Endothelial cell of umbilical vein (primary cell): ENCODE results near the gene CAMK2D. TPM values are rescaled to one million over a fixed set of nuclear protein-coding genes. Genes with fewer than 3 reads are reported as not detected.

Experiments
- BruUV-seq: library from RNA; stranded (reverse); fragments of 400-500 nt; replicated peaks from 2 replicates; lab custom pipeline; 2021; lab: Mats Ljungman, UMichigan
- CTCF ChIA-PET: fragments of 300-600, 350-600 bp; sonication (Branson Sonifier 250); formaldehyde crosslinking; loops from one replicate; lab custom pipeline; 2021; ENCODE audit warnings: antibody characterized with exemption, inconsistent platforms; lab: Charles Lee
- POLR2A ChIA-PET: fragments of 300-600, 350-600 bp; sonication (Branson Sonifier 250); formaldehyde crosslinking; loops from one replicate; lab custom pipeline; 2021; ENCODE audit warnings: antibody characterized with exemption, inconsistent platforms; lab: Charles Lee
- DNase-seq: peaks from one replicate; pipeline ENCODE4 v3.0.0-alpha.2; 2011; ENCODE audit warnings: low read depth, low spot score
- FAIRE-seq: peaks from 2 replicates; lab custom pipeline; 2011; peaks lifted over from hg19 to GRCh38; lab: Jason Lieb, UNC
- H2AFZ ChIP-seq: 2 replicates; pipeline ENCODE4 v1.6.0; 2012; ENCODE audit warnings: low read depth, low read length, control low read depth, inconsistent platforms
- H3K27ac ChIP-seq: 2 replicates; pipeline ENCODE4 v1.5.1; 2011; ENCODE audit warnings: low read depth, mild to moderate bottlenecking, control low read depth, low read length, moderate library complexity; ENCODE audit not compliant: insufficient read depth
- H3K27me3 ChIP-seq, 2 experiments: 2 replicates each; pipeline versions ENCODE4 v1.6.0 to v1.6.1; 2011; ENCODE audit warnings: low read length in 2 of 2, mixed read lengths in 1 of 2; ENCODE audit not compliant: control insufficient read depth in 2 of 2, insufficient read depth in 2 of 2
- H3K36me3 ChIP-seq, 2 experiments: 2 replicates in 1 of 2; 3 replicates in 1 of 2; pipeline ENCODE4 v1.5.1; 2011; ENCODE audit warnings: low read length in 2 of 2, mild to moderate bottlenecking in 1 of 2, moderate library complexity in 1 of 2; ENCODE audit not compliant: control insufficient read depth in 2 of 2, insufficient read depth in 2 of 2; ENCODE audit errors: extremely low read depth in 1 of 2
- H3K4me1 ChIP-seq: 3 replicates; pipeline ENCODE4 v1.5.1; 2011; ENCODE audit warnings: mild to moderate bottlenecking, low read length; ENCODE audit not compliant: control insufficient read depth, insufficient read depth; ENCODE audit errors: extremely low read depth
- H3K4me2 ChIP-seq: 2 replicates; pipeline ENCODE4 v1.6.1; 2011; ENCODE audit warnings: low read length, control low read depth, mixed read lengths; ENCODE audit not compliant: insufficient read depth
- H3K4me3 ChIP-seq, 3 experiments: fragments of 200-600 bp in 1 of 3; sonication (generic), shearing (Covaris generic) in 1 of 3; replicated peaks in 1 of 3; 2 replicates each; pipeline ENCODE4 v1.5.1; 2011 to 2016; ENCODE audit warnings: control low read depth in 3 of 3, low read length in 3 of 3, mild to moderate bottlenecking in 2 of 3, inconsistent platforms in 1 of 3, low read depth in 1 of 3, moderate library complexity in 1 of 3; ENCODE audit not compliant: insufficient read depth in 1 of 3
- H3K79me2 ChIP-seq: 2 replicates; pipeline ENCODE4 v1.6.0; 2012; ENCODE audit warnings: low read length, inconsistent platforms; ENCODE audit not compliant: control insufficient read depth, insufficient read depth
- H3K9ac ChIP-seq: replicated peaks from 2 replicates; pipeline ENCODE3; 2011; ENCODE audit warnings: low read length, control low read depth; ENCODE audit not compliant: insufficient read depth; ENCODE audit errors: extremely low read depth
- H3K9me1 ChIP-seq: replicated peaks from 3 replicates; pipeline ENCODE4 v1.6.0; 2011; ENCODE audit warnings: mild to moderate bottlenecking, low read length; ENCODE audit not compliant: control insufficient read depth, insufficient read depth; ENCODE audit errors: extremely low read depth
- H3K9me3 ChIP-seq: replicated peaks from 2 replicates; pipeline ENCODE4 v1.5.1; 2012; ENCODE audit warnings: low read length, inconsistent platforms; ENCODE audit not compliant: control insufficient read depth, insufficient read depth
- H4K20me1 ChIP-seq: replicated peaks from 2 replicates; pipeline ENCODE3; 2011; ENCODE audit warnings: mild to moderate bottlenecking, low read length; ENCODE audit not compliant: control insufficient read depth, insufficient read depth; ENCODE audit errors: extremely low read depth
- CTCF ChIP-seq, 2 donors: IDR thresholded peaks; 1 replicate in 1 of 2; 2 replicates in 1 of 2; pipeline ENCODE4 v1.5.1; 2011; ENCODE audit warnings: low read length in 2 of 2, mild to moderate bottlenecking in 2 of 2, moderate library complexity in 2 of 2, control low read depth in 1 of 2, inconsistent platforms in 1 of 2, low read depth in 1 of 2; ENCODE audit not compliant: insufficient read depth in 1 of 2; ENCODE audit errors: extremely low read depth in 1 of 2
- EZH2 ChIP-seq: IDR thresholded peaks from 2 replicates; pipeline ENCODE4 v1.6.1; 2012; ENCODE audit warnings: borderline replicate concordance, low read depth, mild to moderate bottlenecking, moderate library complexity, low read length, inconsistent platforms; ENCODE audit not compliant: severe bottlenecking
- FOS ChIP-seq: IDR thresholded peaks from 2 replicates; pipeline ENCODE4 v1.6.1; 2011; ENCODE audit warnings: mild to moderate bottlenecking, low read length, moderate library complexity, borderline replicate concordance; ENCODE audit not compliant: insufficient read depth
- GATA2 ChIP-seq: IDR thresholded peaks from 2 replicates; pipeline ENCODE4 v1.7.0; 2011; ENCODE audit warnings: low read depth, mild to moderate bottlenecking, moderate library complexity, mixed read lengths, low read length; ENCODE audit not compliant: insufficient read length, insufficient read depth
- JUN ChIP-seq: IDR thresholded peaks from 2 replicates; pipeline ENCODE4 v1.6.1; 2011; ENCODE audit warnings: borderline replicate concordance, low read depth; ENCODE audit not compliant: insufficient read length, insufficient read depth
- MAX ChIP-seq: IDR thresholded peaks from 2 replicates; pipeline ENCODE4 v1.6.1; 2011; ENCODE audit not compliant: insufficient read depth, insufficient read length
- MYC ChIP-seq: IDR thresholded peaks from one replicate; pipeline ENCODE4 v1.6.1; 2011; ENCODE audit warnings: mild to moderate bottlenecking, low read depth, low read length
- POLR2A ChIP-seq: IDR thresholded peaks from 2 replicates; pipeline ENCODE4 v1.6.1; 2012; ENCODE audit warnings: low read depth, mild to moderate bottlenecking, control low read depth, low read length
- POLR2AphosphoS5 ChIP-seq: IDR thresholded peaks from 2 replicates; pipeline ENCODE4 v1.6.1; 2012; ENCODE audit warnings: low read depth, mild to moderate bottlenecking, control low read depth, low read length, moderate library complexity; ENCODE audit not compliant: insufficient read depth
- dilution Hi-C: fragments of 300-500 bp; cut with MboI; formaldehyde crosslinking; loops from one replicate; pipeline ENCODE4 v1.15.0; 2019; ENCODE audit warnings: low sequenced_read_pairs; ENCODE audit not compliant: extremely low pct_ligation_motif_present
- intact Hi-C: fragments of 100-400 bp; cut with micrococcal nuclease; formaldehyde crosslinking; loops from one replicate; pipeline ENCODE4 v1.10.0; 2022
- polyA plus RNA-seq, 4 experiments: library from polyadenylated mRNA; depleted of rRNA in 3 of 4; stranded (reverse) in 3 of 4; unstranded in 1 of 4; fragments of >200 nt; gene quantifications; 2 replicates each; pipeline versions ENCODE4 v1.2.1 to v1.2.3, GENCODE V29; 2011 to 2012; ENCODE audit warnings: missing spikeins in 1 of 4
- total RNA-seq: library from RNA; stranded (reverse); gene quantifications from 2 replicates; pipeline ENCODE4 v1.2.3, GENCODE V29; 2021

CAMK2D gene
- total and polyA plus RNA-seq, 2 donors (not counting 3 experiments of a cell fraction or from before 2014, with no cell fraction given) = 10.4 to 30.7 TPM

GRCh38 chr4:113594231-113594556 is 167.3 kb downstream of the CAMK2D start:
- POLR2A ChIA-PET = no interaction called here
- no peaks in the 10 kb centered on the region for H3K9me3 ChIP-seq
- no peak for FAIRE-seq
- H3K27me3 ChIP-seq = no peaks in the 10 kb centered on the region
- no TSS peak for BruUV-seq
- intact Hi-C loops (no loop called here), dilution Hi-C loops (no loop called here)
- H3K27ac ChIP-seq = no peak overlapping the region
- H3K36me3 ChIP-seq = no peaks in the 10 kb centered on the region
- no peak for TF ChIP-seq MAX
- no peak for TF ChIP-seq MYC
- no peak for TF ChIP-seq EZH2
- no peak for TF ChIP-seq CTCF (IDR thresholded peaks at IDR 0.05; ENCODE audit: extremely low read depth in 1 of 2, insufficient read depth in 1 of 2, low read depth in 1 of 2, low read length in 2 of 2)
- no peak for TF ChIP-seq GATA2
- no peak for TF ChIP-seq FOS
- no peak for TF ChIP-seq JUN
- no peak for TF ChIP-seq POLR2AphosphoS5
- TF ChIP-seq POLR2A = no peak
- no peak overlapping the region for H2AFZ ChIP-seq
- no peak overlapping the region for H3K9ac ChIP-seq
- DNase-seq = no peak
- H3K9me1 ChIP-seq = no peaks in the 10 kb centered on the region
- peaks cover 2% of the 10 kb centered on the region for H3K4me1 ChIP-seq
- no peaks in the 10 kb centered on the region for H3K79me2 ChIP-seq
- H3K4me2 ChIP-seq = no peak overlapping the region
- H4K20me1 ChIP-seq = peaks cover 3% of the 10 kb centered on the region
- no peak overlapping the region for H3K4me3 ChIP-seq
- CTCF ChIA-PET = no interaction called here
